Fibroblast of mammary gland (primary cell): ENCODE data around the gene OR2V2.

Source experiments
- DNase-seq: peaks from one replicate; pipeline ENCODE4 v3.0.0-alpha.2; 2010; ENCODE audit warnings: low read depth
- H3K4me3 ChIP-seq: 2 replicates; pipeline ENCODE4 v1.5.1; 2011; ENCODE audit warnings: low read depth, mild to moderate bottlenecking, low read length, moderate library complexity; ENCODE audit not compliant: control insufficient read depth
- TF ChIP-seq, protein P1 (sequence below): conservative IDR thresholded peaks from 2 replicates; pipeline ENCODE4 v1.5.1; 2011; ENCODE audit warnings: low read depth, low read length, inconsistent platforms; ENCODE audit not compliant: control insufficient read depth, insufficient read depth

OR2V2 gene

DNA sequence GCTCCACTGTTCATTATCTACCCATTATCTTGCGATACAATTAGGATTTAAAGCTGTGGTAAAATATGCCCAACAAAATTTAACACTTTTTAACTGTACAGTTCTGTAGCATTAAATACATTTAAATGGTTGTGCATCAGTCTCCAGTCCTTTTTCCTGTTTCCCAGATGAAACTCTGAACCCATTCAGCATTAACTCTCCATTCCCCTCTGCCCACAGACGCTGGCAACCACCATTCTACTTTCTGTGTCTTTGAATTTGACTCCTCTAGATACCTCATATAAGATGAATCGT is 60.5 kb downstream of the OR2V2 start:
- no peak overlapping the region for H3K4me3 ChIP-seq
- TF ChIP-seq, protein P1, sequence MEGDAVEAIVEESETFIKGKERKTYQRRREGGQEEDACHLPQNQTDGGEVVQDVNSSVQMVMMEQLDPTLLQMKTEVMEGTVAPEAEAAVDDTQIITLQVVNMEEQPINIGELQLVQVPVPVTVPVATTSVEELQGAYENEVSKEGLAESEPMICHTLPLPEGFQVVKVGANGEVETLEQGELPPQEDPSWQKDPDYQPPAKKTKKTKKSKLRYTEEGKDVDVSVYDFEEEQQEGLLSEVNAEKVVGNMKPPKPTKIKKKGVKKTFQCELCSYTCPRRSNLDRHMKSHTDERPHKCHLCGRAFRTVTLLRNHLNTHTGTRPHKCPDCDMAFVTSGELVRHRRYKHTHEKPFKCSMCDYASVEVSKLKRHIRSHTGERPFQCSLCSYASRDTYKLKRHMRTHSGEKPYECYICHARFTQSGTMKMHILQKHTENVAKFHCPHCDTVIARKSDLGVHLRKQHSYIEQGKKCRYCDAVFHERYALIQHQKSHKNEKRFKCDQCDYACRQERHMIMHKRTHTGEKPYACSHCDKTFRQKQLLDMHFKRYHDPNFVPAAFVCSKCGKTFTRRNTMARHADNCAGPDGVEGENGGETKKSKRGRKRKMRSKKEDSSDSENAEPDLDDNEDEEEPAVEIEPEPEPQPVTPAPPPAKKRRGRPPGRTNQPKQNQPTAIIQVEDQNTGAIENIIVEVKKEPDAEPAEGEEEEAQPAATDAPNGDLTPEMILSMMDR, result no peak

More for the DNA sequence above, 60.5 kb downstream of the OR2V2 start:
- DNase-seq, result no peak
